Measurements from ENCODE around the gene SULT1B1. TPM values are rescaled to one million over a fixed set of nuclear protein-coding genes. Genes with fewer than 3 reads are reported as not detected.

The SULT1B1 gene
- total RNA-seq, 1 donor from 2014 or later: 1.2 TPM

GRCh38 chr4:69786547-69786946 is 26.1 kb upstream of the SULT1B1 start:
- peaks cover 36% of the 10 kb centered on the region for H3K4me1 Mint-ChIP-seq (ENCODE audit: unreplicated experiment)
- H3K9me3 Mint-ChIP-seq (ENCODE audit: unreplicated experiment): no peaks in the 10 kb centered on the region
- no peaks in the 10 kb centered on the region for H3K36me3 Mint-ChIP-seq (ENCODE audit: unreplicated experiment)
- H3K27ac Mint-ChIP-seq (ENCODE audit: unreplicated experiment): peak overlapping the region; percentile 44
- TF ChIP-seq, protein P1, sequence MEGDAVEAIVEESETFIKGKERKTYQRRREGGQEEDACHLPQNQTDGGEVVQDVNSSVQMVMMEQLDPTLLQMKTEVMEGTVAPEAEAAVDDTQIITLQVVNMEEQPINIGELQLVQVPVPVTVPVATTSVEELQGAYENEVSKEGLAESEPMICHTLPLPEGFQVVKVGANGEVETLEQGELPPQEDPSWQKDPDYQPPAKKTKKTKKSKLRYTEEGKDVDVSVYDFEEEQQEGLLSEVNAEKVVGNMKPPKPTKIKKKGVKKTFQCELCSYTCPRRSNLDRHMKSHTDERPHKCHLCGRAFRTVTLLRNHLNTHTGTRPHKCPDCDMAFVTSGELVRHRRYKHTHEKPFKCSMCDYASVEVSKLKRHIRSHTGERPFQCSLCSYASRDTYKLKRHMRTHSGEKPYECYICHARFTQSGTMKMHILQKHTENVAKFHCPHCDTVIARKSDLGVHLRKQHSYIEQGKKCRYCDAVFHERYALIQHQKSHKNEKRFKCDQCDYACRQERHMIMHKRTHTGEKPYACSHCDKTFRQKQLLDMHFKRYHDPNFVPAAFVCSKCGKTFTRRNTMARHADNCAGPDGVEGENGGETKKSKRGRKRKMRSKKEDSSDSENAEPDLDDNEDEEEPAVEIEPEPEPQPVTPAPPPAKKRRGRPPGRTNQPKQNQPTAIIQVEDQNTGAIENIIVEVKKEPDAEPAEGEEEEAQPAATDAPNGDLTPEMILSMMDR (IDR thresholded peaks at IDR 0.05): no peak
- DNase-seq (ENCODE audit: extremely low spot score, unreplicated experiment): no peak
- H3K4me3 Mint-ChIP-seq (ENCODE audit: unreplicated experiment): no peak overlapping the region
- H3K27me3 Mint-ChIP-seq (ENCODE audit: unreplicated experiment): no peaks in the 10 kb centered on the region

DNA sequence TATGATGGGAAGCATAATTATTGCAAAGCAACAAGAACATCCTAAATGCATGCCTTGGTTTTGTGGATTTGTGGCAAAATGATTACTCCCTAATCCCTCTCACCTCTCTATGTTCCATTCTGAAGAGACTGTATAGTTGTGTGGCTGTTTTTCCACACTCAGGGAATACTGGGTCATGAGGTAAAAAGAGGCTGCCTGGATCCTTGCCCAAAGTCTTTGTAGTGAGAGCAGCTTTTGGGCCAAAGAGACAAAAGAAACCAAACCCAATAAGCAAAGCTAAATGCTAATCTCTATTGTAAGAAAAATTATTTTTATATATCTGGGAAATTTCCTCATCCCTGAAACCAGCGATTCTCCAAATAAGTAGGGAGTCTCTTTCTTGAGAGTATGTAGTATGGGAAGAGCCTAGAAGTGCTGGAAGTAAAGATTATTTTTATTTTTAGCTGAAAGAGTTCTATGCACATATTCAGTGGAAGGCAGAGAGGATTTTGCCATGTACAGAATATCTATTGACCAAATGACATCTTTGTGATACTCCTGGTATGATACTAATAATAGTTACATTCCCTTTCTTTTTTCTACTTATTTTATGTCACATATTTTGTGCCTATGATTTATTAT is 24.9 kb upstream of the SULT1B1 start:
- TF ChIP-seq, protein P1 (IDR thresholded peaks at IDR 0.05): no peak
- no peak overlapping the region for H3K4me3 Mint-ChIP-seq (ENCODE audit: unreplicated experiment)
- no peaks in the 10 kb centered on the region for H3K9me3 Mint-ChIP-seq (ENCODE audit: unreplicated experiment)
- H3K4me1 Mint-ChIP-seq (ENCODE audit: unreplicated experiment): peaks cover 40% of the 10 kb centered on the region
- H3K27me3 Mint-ChIP-seq (ENCODE audit: unreplicated experiment): no peaks in the 10 kb centered on the region
- no peak for DNase-seq (ENCODE audit: extremely low spot score, unreplicated experiment)
- H3K27ac Mint-ChIP-seq (ENCODE audit: unreplicated experiment): peak overlapping the region; percentile 1
- no peaks in the 10 kb centered on the region for H3K36me3 Mint-ChIP-seq (ENCODE audit: unreplicated experiment)

DNA sequence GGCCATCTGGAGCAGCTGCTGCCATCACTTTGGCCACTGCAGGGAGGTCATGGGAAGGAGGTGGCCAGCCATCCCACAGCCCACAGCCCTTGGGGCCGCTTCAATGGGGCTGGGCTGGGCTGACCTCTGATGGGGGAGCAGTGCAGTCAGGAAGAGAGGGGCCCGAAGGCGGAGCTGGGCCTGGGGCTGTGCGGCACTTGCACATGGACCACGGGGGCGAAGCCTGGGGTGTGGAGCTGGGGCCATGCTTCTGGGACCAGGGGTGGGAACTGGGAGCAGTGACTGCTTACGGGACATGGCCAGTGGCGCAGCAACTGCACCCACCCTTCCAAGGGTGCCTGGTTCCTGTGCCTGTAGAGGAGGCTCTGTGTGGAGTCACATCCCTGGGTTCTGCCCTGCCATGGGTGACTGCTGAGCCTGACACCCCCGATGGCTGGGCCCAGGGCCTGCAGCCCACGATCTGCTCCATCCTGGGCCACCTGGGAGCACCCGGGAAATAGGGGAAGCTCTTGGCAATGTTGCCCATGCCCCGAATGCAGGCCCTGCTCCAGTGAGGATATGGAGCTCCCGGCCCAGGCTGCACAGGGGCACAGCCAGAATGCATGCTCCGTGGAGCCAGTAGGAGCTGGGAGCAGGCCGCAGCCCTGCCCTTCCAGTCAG is 22.4 kb upstream of the SULT1B1 start:
- Mint-ChIP-seq H3K4me1 (ENCODE audit: unreplicated experiment) (peaks cover 43% of the 10 kb centered on the region), H3K9me3 (ENCODE audit: unreplicated experiment) (no peaks in the 10 kb centered on the region), H3K27ac (ENCODE audit: unreplicated experiment) (no peak overlapping the region), H3K27me3 (ENCODE audit: unreplicated experiment) (no peaks in the 10 kb centered on the region), H3K36me3 (ENCODE audit: unreplicated experiment) (no peaks in the 10 kb centered on the region), H3K4me3 (ENCODE audit: unreplicated experiment) (no peak overlapping the region)
- TF ChIP-seq, protein P1 (IDR thresholded peaks at IDR 0.05): no peak
- no peak for DNase-seq (ENCODE audit: extremely low spot score, unreplicated experiment)

GRCh38 chr4:69781458-69782418 is 21.3 kb upstream of the SULT1B1 start:
- Mint-ChIP-seq H3K9me3 (ENCODE audit: unreplicated experiment) (no peaks in the 10 kb centered on the region), H3K27ac (ENCODE audit: unreplicated experiment) (no peak overlapping the region), H3K36me3 (ENCODE audit: unreplicated experiment) (no peaks in the 10 kb centered on the region), H3K4me1 (ENCODE audit: unreplicated experiment) (peaks cover 37% of the 10 kb centered on the region), H3K27me3 (ENCODE audit: unreplicated experiment) (no peaks in the 10 kb centered on the region), H3K4me3 (ENCODE audit: unreplicated experiment) (no peak overlapping the region)
- no peak for DNase-seq (ENCODE audit: extremely low spot score, unreplicated experiment)
- TF ChIP-seq, protein P1 (IDR thresholded peaks at IDR 0.05): no peak

Measured in osteocyte (in vitro differentiated cells).